NT2/D1 (cell line): Measurements from ENCODE around the gene TNFAIP2.
"Not testable (repeated sequence)": the region's sequence is repeated elsewhere in the genome, so short reads cannot be mapped to it uniquely, and the experiment has no call there.

ENCODE experiments used
- DNase-seq: peaks from one replicate; pipeline ENCODE4 v3.0.0-alpha.2; 2011; ENCODE audit warnings: low read depth, low spot score
- H3K27me3 ChIP-seq: 2 replicates; pipeline ENCODE4 v1.6.0; 2011; ENCODE audit warnings: mild to moderate bottlenecking; ENCODE audit not compliant: insufficient read length, insufficient read depth
- H3K36me3 ChIP-seq: 2 replicates; pipeline ENCODE4 v1.6.1; 2011; ENCODE audit warnings: mild to moderate bottlenecking, low read length, mixed read lengths; ENCODE audit not compliant: insufficient read depth, insufficient read length
- H3K4me1 ChIP-seq: 2 replicates; pipeline ENCODE4 v1.5.1; 2011; ENCODE audit not compliant: insufficient read depth, insufficient read length
- H3K4me3 ChIP-seq: 2 replicates; pipeline ENCODE4 v1.5.1; 2011; ENCODE audit warnings: low read depth; ENCODE audit not compliant: insufficient read length
- H3K9ac ChIP-seq: 2 replicates; pipeline ENCODE4 v1.6.0; 2011; ENCODE audit warnings: low read depth; ENCODE audit not compliant: insufficient read length
- H3K9me3 ChIP-seq: 2 replicates; pipeline ENCODE4 v1.5.1; 2011; ENCODE audit warnings: mild to moderate bottlenecking, low read length; ENCODE audit not compliant: insufficient read depth
- SUZ12 ChIP-seq: IDR thresholded peaks from 2 replicates; pipeline ENCODE4 v1.6.1; 2011; ENCODE audit not compliant: insufficient read length, insufficient read depth; ENCODE audit errors: extremely low read depth
- YY1 ChIP-seq: IDR thresholded peaks from 2 replicates; pipeline ENCODE4 v1.6.1; 2011; ENCODE audit not compliant: insufficient read length, insufficient read depth
- ZNF274 ChIP-seq: IDR thresholded peaks from 2 replicates; pipeline ENCODE4 v1.6.1; 2011; ENCODE audit warnings: mild to moderate bottlenecking, low read depth, low read length

The TNFAIP2 gene

DNA sequence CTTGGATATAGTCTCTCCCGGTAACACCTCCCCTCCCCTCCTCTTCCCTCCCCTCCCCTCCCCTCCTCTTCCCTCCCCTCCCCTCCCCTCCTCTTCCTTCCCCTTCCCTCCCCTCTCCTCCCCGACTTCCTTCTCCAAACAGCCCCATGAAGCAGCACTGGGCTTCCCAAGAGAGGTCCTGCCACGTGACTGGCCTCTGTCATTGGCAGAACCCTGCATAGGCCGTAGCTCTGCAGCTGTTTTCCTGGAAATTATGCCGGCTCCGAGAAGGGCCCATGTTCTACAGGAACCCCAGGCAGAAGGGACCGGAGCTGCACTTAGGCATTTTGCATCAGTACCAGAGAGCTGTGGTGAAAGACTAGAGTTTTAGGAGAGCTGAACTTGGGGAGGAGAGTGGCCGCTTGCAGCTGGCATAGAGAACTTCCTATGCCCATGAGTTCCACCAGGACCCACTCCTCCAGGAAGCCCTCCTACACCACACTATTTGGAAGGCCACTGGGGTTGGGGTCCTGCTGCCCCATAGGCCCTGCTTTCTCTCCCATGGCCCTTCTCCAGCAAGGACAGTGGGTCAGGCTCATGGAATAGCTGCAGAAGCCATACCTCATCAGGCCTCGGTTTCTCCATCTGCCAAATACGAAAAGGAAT lies 5.1 kb upstream of the TNFAIP2 start:
- H3K9ac ChIP-seq, result no peak overlapping the region
- TF ChIP-seq SUZ12, result no peak
- TF ChIP-seq YY1, result no peak
- no peak for TF ChIP-seq ZNF274
- DNase-seq, result no peak
- H3K9me3 ChIP-seq, result no peaks in the 10 kb centered on the region
- H3K4me3 ChIP-seq, result no peak overlapping the region
- H3K36me3 ChIP-seq, result no peaks in the 10 kb centered on the region
- H3K4me1 ChIP-seq, result peaks cover 9% of the 10 kb centered on the region
- H3K27me3 ChIP-seq, result no peaks in the 10 kb centered on the region

GRCh38 chr14:103118663-103119404 lies 4.4 kb upstream of the TNFAIP2 start:
- Histone ChIP-seq H3K4me3 (no peak overlapping the region), H3K27me3 (no peaks in the 10 kb centered on the region), H3K9ac (no peak overlapping the region), H3K36me3 (no peaks in the 10 kb centered on the region), H3K9me3 (no peaks in the 10 kb centered on the region), H3K4me1 (peaks cover 7% of the 10 kb centered on the region)
- no peak for DNase-seq
- no peak for TF ChIP-seq ZNF274
- TF ChIP-seq YY1, result no peak
- TF ChIP-seq SUZ12, result no peak

GRCh38 chr14:103119527-103119926 lies 3.7 kb upstream of the TNFAIP2 start:
- H3K4me1 ChIP-seq, H3K9ac ChIP-seq, DNase-seq, H3K4me3 ChIP-seq, H3K27me3 ChIP-seq, H3K36me3 ChIP-seq, H3K9me3 ChIP-seq: not testable (repeated sequence)

DNA sequence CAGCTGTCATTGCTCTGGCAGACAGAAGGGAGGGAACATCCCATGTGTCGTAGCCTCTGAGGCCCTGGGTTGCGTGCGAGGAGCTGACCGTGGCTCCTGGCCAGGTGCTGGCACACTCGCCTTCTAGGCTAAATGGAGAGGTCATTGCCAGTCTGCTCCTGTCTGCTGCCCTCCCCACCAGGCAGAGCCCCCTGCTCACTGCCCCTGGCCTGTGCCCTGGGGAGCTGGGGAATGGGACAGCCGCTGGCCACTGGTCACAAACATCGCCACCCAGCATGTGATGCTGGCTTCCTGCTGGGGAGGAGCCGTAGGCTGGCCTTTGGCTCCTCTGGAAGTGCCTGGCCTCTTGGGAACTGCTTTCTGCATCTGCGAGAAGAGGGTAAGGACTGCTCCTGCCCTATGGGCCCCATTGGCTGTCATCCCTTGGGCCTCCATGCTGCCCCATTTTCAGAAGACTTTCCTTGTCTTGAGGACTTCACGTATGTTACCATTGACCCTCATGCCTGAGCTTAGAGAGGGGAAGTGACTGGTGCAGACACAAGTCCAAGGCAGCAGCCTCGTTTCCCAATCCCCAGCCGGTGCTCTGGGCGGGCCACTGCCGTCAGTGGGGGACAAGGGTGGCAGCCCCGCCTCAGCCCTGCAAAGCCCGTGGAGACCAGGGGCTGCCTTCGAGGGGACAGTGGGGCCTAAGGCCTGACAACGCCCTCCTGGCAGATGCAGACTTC lies 2.0 kb upstream of the TNFAIP2 start:
- H3K9ac ChIP-seq, result no peak overlapping the region
- TF ChIP-seq YY1 (no peak), ZNF274 (no peak), SUZ12 (no peak)
- H3K4me3 ChIP-seq, result no peak overlapping the region
- H3K9me3 ChIP-seq, result no peaks in the 10 kb centered on the region
- H3K36me3 ChIP-seq, result peaks cover 13% of the 10 kb centered on the region
- DNase-seq, result no peak
- peaks cover 8% of the 10 kb centered on the region for H3K4me1 ChIP-seq
- no peaks in the 10 kb centered on the region for H3K27me3 ChIP-seq

- Histone ChIP-seq H3K4me1 (peaks cover 8% of the 10 kb centered on the region), H3K9me3 (no peaks in the 10 kb centered on the region), H3K27me3 (no peaks in the 10 kb centered on the region), H3K9ac (peak overlapping the region; percentile 76), H3K4me3 (peak overlapping the region; percentile 32), H3K36me3 (peaks cover 18% of the 10 kb centered on the region)
- DNase-seq, result no peak
- no peak for TF ChIP-seq YY1
- TF ChIP-seq ZNF274, result no peak
- no peak for TF ChIP-seq SUZ12
Measured at GRCh38 chr14:103121846-103122584, 1.2 kb upstream of the TNFAIP2 start.

DNA sequence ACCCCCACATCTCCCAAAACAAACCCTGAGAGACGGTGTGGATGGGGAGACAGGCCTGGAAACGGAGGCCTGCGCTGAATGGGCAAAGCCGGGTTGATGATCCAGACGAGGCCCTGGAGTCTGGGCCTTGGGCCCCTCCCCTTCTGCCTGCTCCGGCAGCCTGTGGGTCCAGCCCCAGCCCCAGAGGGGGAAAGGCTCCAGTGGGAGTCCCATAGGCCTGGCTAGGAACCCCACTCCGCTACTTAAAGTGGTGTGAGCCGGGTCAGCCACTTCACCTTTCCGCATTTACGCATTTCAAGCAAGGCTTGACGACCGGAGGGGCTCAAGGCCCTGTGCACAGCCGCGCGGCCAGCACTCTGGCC lies 695 bp upstream of the TNFAIP2 start:
- peak overlapping the region; percentile 76 for H3K9ac ChIP-seq
- peaks cover 8% of the 10 kb centered on the region for H3K4me1 ChIP-seq
- peak overlapping the region; percentile 32 for H3K4me3 ChIP-seq
- no peak for DNase-seq
- H3K36me3 ChIP-seq, result peaks cover 22% of the 10 kb centered on the region
- H3K27me3 ChIP-seq, result no peaks in the 10 kb centered on the region
- no peaks in the 10 kb centered on the region for H3K9me3 ChIP-seq
- TF ChIP-seq SUZ12 (no peak), ZNF274 (no peak), YY1 (no peak)
